Measurements from ENCODE around the gene FAM222A.

GRCh38 chr12:109816870-109817269 lies 103.2 kb downstream of the FAM222A start:
- no peak for TF ChIP-seq CREB1 (IDR thresholded peaks at IDR 0.05)
- TF ChIP-seq ZNF274 (IDR thresholded peaks at IDR 0.05; ENCODE audit: borderline replicate concordance, extremely low read depth, low read length), result no peak
- no peak for TF ChIP-seq CTCF (IDR thresholded peaks at IDR 0.05; ENCODE audit: control extremely low read depth in 1 of 3, insufficient read depth in 1 of 3, low read depth in 1 of 3, low read length in 3 of 3)
- no peak for TF ChIP-seq YY1 (IDR thresholded peaks at IDR 0.05; ENCODE audit: low read depth, low read length)
- TF ChIP-seq SIRT6 (IDR thresholded peaks at IDR 0.05; ENCODE audit: low read length), result no peak
- TF ChIP-seq RNF2 (IDR thresholded peaks at IDR 0.05; ENCODE audit: borderline replicate concordance, low read depth, low read length, missing control alignments, poor library complexity, severe bottlenecking), result no peak
- TF ChIP-seq USF2 (IDR thresholded peaks at IDR 0.05; ENCODE audit: low read length), result no peak
- no peak for TF ChIP-seq EGR1 (IDR thresholded peaks at IDR 0.05; ENCODE audit: borderline replicate concordance, low read depth, low read length)
- no peak for TF ChIP-seq EP300 (IDR thresholded peaks at IDR 0.05; ENCODE audit: borderline replicate concordance in 1 of 2, low read depth in 2 of 2, low read length in 2 of 2)
- no peak for TF ChIP-seq EZH2 (IDR thresholded peaks at IDR 0.05; ENCODE audit: low read depth, low read length, severe bottlenecking)
- no peak for TF ChIP-seq RFX5 (IDR thresholded peaks at IDR 0.05; ENCODE audit: borderline replicate concordance, low read depth, low read length)
- no peak for TF ChIP-seq MAX (IDR thresholded peaks at IDR 0.05)
